ENCODE measurements around the gene UNC13B.

UNC13B gene

GRCh38 chr9:35168963-35169362 lies 7.2 kb downstream of the UNC13B start:
- H3K9me2 ChIP-seq (ENCODE audit: low read depth, low read length) = no peaks in the 10 kb centered on the region
- no peaks in the 10 kb centered on the region for H3K9me3 ChIP-seq (ENCODE audit: low read length)
- no peak overlapping the region for H2AFZ ChIP-seq (ENCODE audit: low read length)
- no peaks in the 10 kb centered on the region for H4K20me1 ChIP-seq (ENCODE audit: insufficient read depth, low read length)
- H3K4me3 ChIP-seq (ENCODE audit: low read depth, low read length, poor library complexity, severe bottlenecking) = no peak overlapping the region
- no peak overlapping the region for H3K4me2 ChIP-seq (ENCODE audit: low read length)
- no peaks in the 10 kb centered on the region for H3K27me3 ChIP-seq (ENCODE audit: insufficient read depth, low read length)
- no peak overlapping the region for H3K27ac ChIP-seq (ENCODE audit: low read depth, low read length, poor library complexity, severe bottlenecking)
- no peaks in the 10 kb centered on the region for H3K4me1 ChIP-seq (ENCODE audit: insufficient read depth, low read length, severe bottlenecking)
- no peak overlapping the region for H3K9ac ChIP-seq (ENCODE audit: low read length)
- no peak for TF ChIP-seq EZH2 (IDR thresholded peaks at IDR 0.05; ENCODE audit: borderline replicate concordance, low read length)
- no peak for TF ChIP-seq CTCF (IDR thresholded peaks at IDR 0.05; ENCODE audit: low read length)
- H3K79me2 ChIP-seq (ENCODE audit: insufficient read depth, low read length) = no peaks in the 10 kb centered on the region
- H3K36me3 ChIP-seq (ENCODE audit: insufficient read depth, low read length) = no peaks in the 10 kb centered on the region
- H3F3A ChIP-seq (ENCODE audit: insufficient read depth, low read length) = no peaks in the 10 kb centered on the region

- no peak overlapping the region for H3K4me3 ChIP-seq (ENCODE audit: low read depth, low read length, poor library complexity, severe bottlenecking)
- H2AFZ ChIP-seq (ENCODE audit: low read length) = no peak overlapping the region
- H3K9me2 ChIP-seq (ENCODE audit: low read depth, low read length) = no peaks in the 10 kb centered on the region
- H3K9me3 ChIP-seq (ENCODE audit: low read length) = no peaks in the 10 kb centered on the region
- H3K27me3 ChIP-seq (ENCODE audit: insufficient read depth, low read length) = no peaks in the 10 kb centered on the region; the same call in 1 of the 2 replicates
- no peak overlapping the region for H3K9ac ChIP-seq (ENCODE audit: low read length)
- no peaks in the 10 kb centered on the region for H4K20me1 ChIP-seq (ENCODE audit: insufficient read depth, low read length)
- H3K36me3 ChIP-seq (ENCODE audit: insufficient read depth, low read length) = no peaks in the 10 kb centered on the region
- no peaks in the 10 kb centered on the region for H3K4me1 ChIP-seq (ENCODE audit: insufficient read depth, low read length, severe bottlenecking)
- H3F3A ChIP-seq (ENCODE audit: insufficient read depth, low read length) = no peaks in the 10 kb centered on the region
- H3K4me2 ChIP-seq (ENCODE audit: low read length) = no peak overlapping the region
- TF ChIP-seq EZH2 (IDR thresholded peaks at IDR 0.05; ENCODE audit: borderline replicate concordance, low read length) (no peak), CTCF (IDR thresholded peaks at IDR 0.05; ENCODE audit: low read length) (no peak)
- no peaks in the 10 kb centered on the region for H3K79me2 ChIP-seq (ENCODE audit: insufficient read depth, low read length)
- H3K27ac ChIP-seq (ENCODE audit: low read depth, low read length, poor library complexity, severe bottlenecking) = no peak overlapping the region
Observed at GRCh38 chr9:35172878-35173277, 11.1 kb downstream of the UNC13B start.

- no peaks in the 10 kb centered on the region; the same call in 1 of the 2 replicates for H3K27me3 ChIP-seq (ENCODE audit: insufficient read depth, low read length)
Observed at GRCh38 chr9:35177520-35177919, 15.7 kb downstream of the UNC13B start.

More at GRCh38 chr9:35177520-35177919, 15.7 kb downstream of the UNC13B start:
- Histone ChIP-seq H3K4me3 (ENCODE audit: low read depth, low read length, poor library complexity, severe bottlenecking) (no peak overlapping the region), H3F3A (ENCODE audit: insufficient read depth, low read length) (no peaks in the 10 kb centered on the region), H3K4me2 (ENCODE audit: low read length) (no peak overlapping the region), H3K27ac (ENCODE audit: low read depth, low read length, poor library complexity, severe bottlenecking) (no peak overlapping the region), H3K9ac (ENCODE audit: low read length) (no peak overlapping the region), H3K9me3 (ENCODE audit: low read length) (no peaks in the 10 kb centered on the region), H3K36me3 (ENCODE audit: insufficient read depth, low read length) (no peaks in the 10 kb centered on the region), H3K79me2 (ENCODE audit: insufficient read depth, low read length) (no peaks in the 10 kb centered on the region), H4K20me1 (ENCODE audit: insufficient read depth, low read length) (no peaks in the 10 kb centered on the region), H2AFZ (ENCODE audit: low read length) (no peak overlapping the region), H3K4me1 (ENCODE audit: insufficient read depth, low read length, severe bottlenecking) (no peaks in the 10 kb centered on the region), H3K9me2 (ENCODE audit: low read depth, low read length) (no peaks in the 10 kb centered on the region)
- TF ChIP-seq CTCF (IDR thresholded peaks at IDR 0.05; ENCODE audit: low read length) (no peak), EZH2 (IDR thresholded peaks at IDR 0.05; ENCODE audit: borderline replicate concordance, low read length) (no peak)

All from OCI-LY1 (cell line).